HEK293 (cell line): ENCODE measurements around the gene RNF224.

Source experiments
- CTCF ChIA-PET: fragments of 350-600 bp; formaldehyde crosslinking; extraction: SDS; loops from one replicate; lab custom pipeline; 2021; ENCODE audit warnings: antibody characterized with exemption; lab: Yijun Ruan, JAX
- POLR2A ChIA-PET: fragments of 300-600 bp; formaldehyde crosslinking; extraction: SDS; loops from one replicate; lab custom pipeline; 2020; ENCODE audit warnings: antibody characterized with exemption, inconsistent platforms; lab: Yijun Ruan, JAX
- H3K27ac ChIP-seq: fragments of 200-500 bp; sonication (Bioruptor generic); 2 replicates; pipeline ENCODE4 v1.5.1; 2014; ENCODE audit warnings: low read depth, low read length, control low read depth, inconsistent platforms; ENCODE audit errors: extremely low read depth
- H3K36me3 ChIP-seq, 2 experiments: fragments of 200-500 bp in 1 of 2; sonication (Bioruptor generic) in 1 of 2; 1 replicate in 1 of 2; 2 replicates in 1 of 2; pipeline ENCODE4 v1.5.1; 2014 to 2017; ENCODE audit warnings: inconsistent platforms in 2 of 2, low read length in 2 of 2; ENCODE audit not compliant: control insufficient read depth in 2 of 2, insufficient read depth in 1 of 2
- H3K4me1 ChIP-seq: fragments of 200-500 bp; sonication (Bioruptor generic); 2 replicates; pipeline ENCODE4 v1.5.1; 2014; ENCODE audit warnings: mild to moderate bottlenecking, low read length, inconsistent platforms; ENCODE audit not compliant: control insufficient read depth, insufficient read depth
- H3K4me3 ChIP-seq: 2 replicates; pipeline ENCODE4 v1.5.1; 2011; ENCODE audit warnings: low read depth, mild to moderate bottlenecking, control low read depth, low read length, moderate library complexity
- H3K9me3 ChIP-seq: fragments of 200-500 bp; sonication (Bioruptor generic); 2 replicates; pipeline ENCODE4 v1.5.1; 2014; ENCODE audit warnings: low read depth, low read length, inconsistent platforms; ENCODE audit not compliant: control insufficient read depth, insufficient read depth
- ELK4 ChIP-seq: IDR thresholded peaks from 2 replicates; pipeline ENCODE4 v1.6.1; 2011; ENCODE audit warnings: mild to moderate bottlenecking, low read depth, low read length, borderline replicate concordance
- GLI4 ChIP-seq: fragments of 450-650 bp; formaldehyde crosslinking; IDR thresholded peaks from 2 replicates; pipeline ENCODE4 v1.5.1; 2016; ENCODE audit warnings: missing biosample characterization, missing genetic modification characterization
- KLF10 ChIP-seq: fragments of 450-650 bp; IDR thresholded peaks from 2 replicates; pipeline ENCODE4 v1.5.1; 2018; ENCODE audit warnings: missing biosample characterization, mild to moderate bottlenecking, missing genetic modification characterization
- KLF17 ChIP-seq: fragments of 450-650 bp; formaldehyde crosslinking; IDR thresholded peaks from 2 replicates; pipeline ENCODE4 v1.5.1; 2016; ENCODE audit warnings: missing biosample characterization, missing genetic modification characterization
- MEIS1 ChIP-seq: sonication (generic); formaldehyde crosslinking; IDR thresholded peaks from 2 replicates; pipeline ENCODE4 v1.8.1; 2022; ENCODE audit warnings: missing genetic modification reagents, mild to moderate bottlenecking, borderline replicate concordance
- SP3 ChIP-seq: fragments of 450-650 bp; formaldehyde crosslinking; IDR thresholded peaks from 2 replicates; pipeline ENCODE4 v1.5.1; 2016; ENCODE audit warnings: missing biosample characterization, missing genetic modification characterization
- TSHZ1 ChIP-seq: fragments of 450-650 bp; formaldehyde crosslinking; IDR thresholded peaks from 2 replicates; pipeline ENCODE4 v1.5.1; 2016; ENCODE audit warnings: missing biosample characterization, missing genetic modification characterization, borderline replicate concordance
- ZBTB17 ChIP-seq: fragments of 450-650 bp; formaldehyde crosslinking; IDR thresholded peaks from 2 replicates; pipeline ENCODE4 v1.5.1; 2016; ENCODE audit warnings: missing biosample characterization, missing genetic modification characterization
- ZBTB21 ChIP-seq: fragments of 450-650 bp; formaldehyde crosslinking; IDR thresholded peaks from 2 replicates; pipeline ENCODE4 v1.5.1; 2017; ENCODE audit warnings: missing biosample characterization, missing genetic modification characterization
- ZBTB44 ChIP-seq: fragments of 450-650 bp; IDR thresholded peaks from 2 replicates; pipeline ENCODE4 v1.5.1; 2018; ENCODE audit warnings: missing biosample characterization, mild to moderate bottlenecking, missing genetic modification characterization
- ZBTB48 ChIP-seq: fragments of 450-650 bp; formaldehyde crosslinking; IDR thresholded peaks from 2 replicates; pipeline ENCODE4 v1.5.1; 2016; ENCODE audit warnings: missing biosample characterization, missing genetic modification characterization
- ZBTB49 ChIP-seq: fragments of 450-650 bp; formaldehyde crosslinking; IDR thresholded peaks from 2 replicates; pipeline ENCODE4 v1.5.1; 2016; ENCODE audit warnings: missing biosample characterization, missing genetic modification characterization, low read depth
- ZFP41 ChIP-seq: fragments of 450-650 bp; formaldehyde crosslinking; IDR thresholded peaks from 2 replicates; pipeline ENCODE4 v1.5.1; 2016; ENCODE audit warnings: missing biosample characterization, missing genetic modification characterization, borderline replicate concordance
- ZNF175 ChIP-seq: fragments of 450-650 bp; formaldehyde crosslinking; IDR thresholded peaks from 2 replicates; pipeline ENCODE4 v1.5.1; 2016; ENCODE audit warnings: missing biosample characterization, missing genetic modification characterization
- ZNF18 ChIP-seq: fragments of 450-650 bp; formaldehyde crosslinking; IDR thresholded peaks from 2 replicates; pipeline ENCODE4 v1.5.1; 2016; ENCODE audit warnings: missing biosample characterization, missing genetic modification characterization
- ZNF488 ChIP-seq: fragments of 450-650 bp; formaldehyde crosslinking; IDR thresholded peaks from 2 replicates; pipeline ENCODE4 v1.5.1; 2016; ENCODE audit warnings: missing biosample characterization, missing genetic modification characterization
- ZNF513 ChIP-seq: fragments of 450-650 bp; IDR thresholded peaks from 2 replicates; pipeline ENCODE4 v1.5.1; 2018; ENCODE audit warnings: missing biosample characterization, missing genetic modification characterization
- ZNF626 ChIP-seq: fragments of 450-650 bp; sonication (Bioruptor Pico); formaldehyde crosslinking; IDR thresholded peaks from 2 replicates; pipeline ENCODE4 v1.5.1; 2018; ENCODE audit warnings: missing biosample characterization, missing genetic modification characterization, inconsistent platforms
- ZNF639 ChIP-seq: fragments of 450-650 bp; formaldehyde crosslinking; IDR thresholded peaks from 2 replicates; pipeline ENCODE4 v1.5.1; 2016; ENCODE audit warnings: missing biosample characterization, missing genetic modification characterization
- ZNF677 ChIP-seq: fragments of 450-650 bp; IDR thresholded peaks from 2 replicates; pipeline ENCODE4 v1.5.0; 2018; ENCODE audit warnings: missing biosample characterization, mild to moderate bottlenecking, missing genetic modification characterization, moderate library complexity

RNF224 gene

GRCh38 chr9:137236238-137236935, 9.1 kb downstream of the RNF224 start:
- Histone ChIP-seq H3K27ac (no peak overlapping the region), H3K9me3 (no peaks in the 10 kb centered on the region), H3K4me3 (peak overlapping the region; percentile 13), H3K4me1 (peaks cover 3% of the 10 kb centered on the region; the same call in 1 of the 2 replicates), H3K36me3 (peaks cover 0 to 7% of the 10 kb centered on the region in 2 experiments; a peak in 1 of 3 replicates)
- CTCF ChIA-PET, result interaction anchor here (0.6 to 3.4 kb wide), 85 partner anchors 7 to 500 kb away, joined by 3 to 45 read pairs (median 5); partner anchors contain the start of genes ANAPC2, CYSRT1, DPH7 and LCN8
- POLR2A ChIA-PET, result interaction anchor here (0.5 to 11.5 kb wide), 22 partner anchors 9 to 190 kb away, joined by 3 to 336 read pairs (median 4); partner anchors contain the start of genes ANAPC2, CYSRT1, EXD3 and MAN1B1
- TF ChIP-seq MEIS1 (CRISPR knock-in tag) (no peak), TSHZ1 (tag by site-specific recombination) (no peak), ELK4 (no peak), ZFP41 (tag by site-specific recombination) (no peak), ZNF18 (tag by site-specific recombination) (no peak), ZNF513 (no peak), GLI4 (tag by site-specific recombination) (no peak; the same call in 1 of the 2 replicates), ZNF639 (tag by site-specific recombination) (0 out of 2 replicates have a peak, but pooled peaks have one; percentile 31), ZBTB44 (tag by site-specific recombination) (0 out of 2 replicates have a peak, but pooled peaks have one; percentile 26), ZBTB49 (tag by site-specific recombination) (no peak), ZNF175 (no peak), ZNF626 (no peak), ZBTB21 (tag by site-specific recombination) (no peak), ZNF488 (tag by site-specific recombination) (no peak), KLF10 (tag by site-specific recombination) (peak; percentile 56; the same call in 1 of the 2 replicates), ZNF677 (no peak), SP3 (peak; percentile 57), KLF17 (tag by site-specific recombination) (peak; percentile 62; the same call in 1 of the 2 replicates), ZBTB48 (tag by site-specific recombination) (peak; percentile 19; the same call in 1 of the 2 replicates), ZBTB17 (tag by site-specific recombination) (no peak)
